K562 (cell line): Measurements from ENCODE around the gene ERBB3. TPM values are rescaled to one million over a fixed set of nuclear protein-coding genes. Genes with fewer than 3 reads are reported as not detected.

Source experiments
- C11orf30 ChIP-seq: fragments of 450-650 bp; IDR thresholded peaks from 2 replicates; pipeline ENCODE4 v1.6.1; 2016; ENCODE audit warnings: low read depth, mild to moderate bottlenecking
- CCNT2 ChIP-seq: IDR thresholded peaks from 2 replicates; pipeline ENCODE4 v1.6.1; 2011; ENCODE audit warnings: borderline replicate concordance, low read depth, mild to moderate bottlenecking, moderate library complexity, mixed read lengths, low read length; ENCODE audit not compliant: insufficient read length; ENCODE audit errors: extremely low read depth
- CTBP1 ChIP-seq: fragments of 450-650 bp; IDR thresholded peaks from 2 replicates; pipeline ENCODE4 v1.6.1; 2016; ENCODE audit warnings: borderline replicate concordance
- CXXC5 ChIP-seq: fragments of 250-450 bp; sonication (Bioruptor Pico); IDR thresholded peaks from 2 replicates; pipeline ENCODE4 v1.8.0; 2022; ENCODE audit warnings: inconsistent platforms, mild to moderate bottlenecking, moderate library complexity
- ELF1 ChIP-seq: fragments of 200-800 bp; sonication (Bioruptor generic); IDR thresholded peaks from 2 replicates; pipeline ENCODE4 v1.6.1; 2016; ENCODE audit warnings: missing genetic modification characterization, missing compliant biosample characterization
- EP400 ChIP-seq: fragments of 450-650 bp; IDR thresholded peaks from 2 replicates; pipeline ENCODE4 v1.6.1; 2017; ENCODE audit warnings: antibody characterized with exemption, mild to moderate bottlenecking, moderate library complexity
- GABPA ChIP-seq: fragments of 200-800 bp; sonication (Bioruptor generic); conservative IDR thresholded peaks from 2 replicates; pipeline ENCODE4 v1.6.1; 2016; ENCODE audit warnings: low read depth, missing genetic modification characterization, missing compliant biosample characterization
- JUND ChIP-seq, 2 experiments: IDR thresholded peaks; 2 replicates in 1 of 2; 3 replicates in 1 of 2; pipeline ENCODE4 v1.6.1; 2011; ENCODE audit warnings: borderline replicate concordance in 2 of 2, low read depth in 2 of 2, low read length in 2 of 2, improper control_type of control experiment in 1 of 2, missing biosample characterization in 1 of 2, missing genetic modification characterization in 1 of 2, missing genetic modification reagents in 1 of 2
- KLF1 ChIP-seq: fragments of 450-650 bp; IDR thresholded peaks from 2 replicates; pipeline ENCODE4 v1.6.1; 2016; ENCODE audit warnings: missing genetic modification characterization, missing compliant biosample characterization
- MBD2 ChIP-seq: sonication (generic); IDR thresholded peaks from 2 replicates; pipeline ENCODE4 v1.6.1; 2016; ENCODE audit warnings: low read depth, borderline replicate concordance
- NCOA1 ChIP-seq: fragments of 450-650 bp; IDR thresholded peaks from 2 replicates; pipeline ENCODE4 v1.6.1; 2016; ENCODE audit warnings: low read depth
- NFE2L1 ChIP-seq: fragments of 450-650 bp; IDR thresholded peaks from 2 replicates; pipeline ENCODE4 v1.6.1; 2016; ENCODE audit warnings: missing genetic modification characterization, low read depth, mild to moderate bottlenecking, missing compliant biosample characterization, moderate library complexity, borderline replicate concordance
- NR2C2 ChIP-seq, 2 experiments: fragments of 200-800 bp in 1 of 2; sonication (Bioruptor generic) in 1 of 2; sonication (generic) in 1 of 2; formaldehyde crosslinking in 1 of 2; IDR thresholded peaks; 2 replicates each; pipeline versions ENCODE4 v1.6.1 to v1.8.0; 2016 to 2022; ENCODE audit warnings: mild to moderate bottlenecking in 1 of 2, missing compliant biosample characterization in 1 of 2, missing genetic modification characterization in 1 of 2, missing genetic modification reagents in 1 of 2
- RB1 ChIP-seq: fragments of 450-650 bp; IDR thresholded peaks from 2 replicates; pipeline ENCODE4 v1.6.1; 2017; ENCODE audit warnings: low read depth, mild to moderate bottlenecking
- REST ChIP-seq, 2 experiments: fragments of 450-650 bp; formaldehyde crosslinking in 1 of 2; IDR thresholded peaks; 2 replicates each; pipeline versions ENCODE4 v1.4.0 to v1.6.1; 2014 to 2020; ENCODE audit warnings: mild to moderate bottlenecking in 2 of 2, borderline replicate concordance in 1 of 2, low read depth in 1 of 2
- SREBF1 ChIP-seq: fragments of 150-350 bp; IDR thresholded peaks from 2 replicates; pipeline ENCODE4 v1.6.1; 2014; ENCODE audit warnings: antibody characterized with exemption, low read depth, low read length, borderline replicate concordance
- ZFP1 ChIP-seq: fragments of 450-650 bp; formaldehyde crosslinking; IDR thresholded peaks from 2 replicates; pipeline ENCODE4 v1.4.0; 2020; ENCODE audit warnings: mild to moderate bottlenecking, mixed read lengths
- ZNF449 ChIP-seq: fragments of 250-450 bp; sonication (Bioruptor Pico); IDR thresholded peaks from 2 replicates; pipeline ENCODE4 v1.8.0; 2022; ENCODE audit warnings: moderate library complexity, mild to moderate bottlenecking, inconsistent platforms
- polyA plus RNA-seq, 8 experiments: library from polyadenylated mRNA; depleted of rRNA in 4 of 8; stranded (reverse) in 5 of 8; unstranded in 3 of 8; fragments of >200 nt; fragmentation: Nextera tagmentation in 2 of 8; fragmentation: Illumina TruSeq in 1 of 8; extraction: Ambion mirVana in 2 of 8; extraction: Trizol in 1 of 8; gene quantifications; 2 replicates each; pipeline versions ENCODE4 v1.2.1 to v1.2.3, GENCODE V29; 2011 to 2014; ENCODE audit warnings: inconsistent platforms in 1 of 8, missing spikeins in 1 of 8
- total RNA-seq, 7 experiments: library from RNA; depleted of rRNA in 6 of 7; stranded (reverse); fragments of >200 nt in 6 of 7; fragmentation: Illumina TruSeq in 2 of 7; extraction: Trizol in 2 of 7; gene quantifications; 2 replicates each; pipeline versions ENCODE4 v1.2.1 to v1.2.3, GENCODE V29; 2011 to 2021; ENCODE audit warnings: low replicate concordance in 1 of 7

ERBB3 gene
- total and polyA plus RNA-seq, 9 of the 15 experiments (the other 6 are each of a cell fraction or from before 2014, with no cell fraction given): 1.5 to 5.4 (median 3.8) TPM

GRCh38 chr12:56152132-56152755 is 72.3 kb downstream of the ERBB3 start, which contains the start of gene MYL6B (continued):
- TF ChIP-seq REST (IDR thresholded peaks at IDR 0.05; ENCODE audit: borderline replicate concordance) (no peak), REST (CRISPR knock-in tag; IDR thresholded peaks at IDR 0.05; ENCODE audit: low read depth) (no peak), CCNT2 (peak; percentile 76), ELF1 (tag) (peak; percentile 87), KLF1 (tag) (peak; percentile 49; the same call in 1 of the 2 replicates), NFE2L1 (tag) (no peak), ZNF449 (CRISPR knock-in tag) (no peak), C11orf30 (peak; percentile 37; the same call in 1 of the 2 replicates), RB1 (peak; percentile 71), NR2C2 (CRISPR knock-in tag; IDR thresholded peaks at IDR 0.05) (peak; percentile 86), NR2C2 (tag; IDR thresholded peaks at IDR 0.05) (peak; percentile 97), SREBF1 (no peak), GABPA (peak; percentile 94), JUND (IDR thresholded peaks at IDR 0.05; ENCODE audit: borderline replicate concordance, low read depth, low read length) (peak; percentile 92), JUND (tag; IDR thresholded peaks at IDR 0.05; ENCODE audit: borderline replicate concordance, low read depth, low read length) (peak; percentile 81; the same call in 1 of the 3 replicates), MBD2 (peak; percentile 80), NCOA1 (no peak), EP400 (peak; percentile 89), CXXC5 (CRISPR knock-in tag) (peak; percentile 84), ZFP1 (CRISPR knock-in tag) (no peak), CTBP1 (0 out of 2 replicates have a peak, but pooled peaks have one; percentile 52)
